Occipital lobe (tissue), 2 donors: ENCODE measurements around the gene GRHL3. TPM values are rescaled to one million over a fixed set of nuclear protein-coding genes. Genes with fewer than 3 reads are reported as not detected.

Experiments used
- DNase-seq: peaks from one replicate; lab custom pipeline; 2025; lab: John Stamatoyannopoulos, UW
- total RNA-seq: library from RNA; depleted of rRNA; stranded (reverse); fragments of >200 nt; gene quantifications from one replicate; pipeline ENCODE4 v1.2.3, GENCODE V29; 2014

The GRHL3 gene
- total RNA-seq, 1 donor from 2014 or later: not detected

DNA sequence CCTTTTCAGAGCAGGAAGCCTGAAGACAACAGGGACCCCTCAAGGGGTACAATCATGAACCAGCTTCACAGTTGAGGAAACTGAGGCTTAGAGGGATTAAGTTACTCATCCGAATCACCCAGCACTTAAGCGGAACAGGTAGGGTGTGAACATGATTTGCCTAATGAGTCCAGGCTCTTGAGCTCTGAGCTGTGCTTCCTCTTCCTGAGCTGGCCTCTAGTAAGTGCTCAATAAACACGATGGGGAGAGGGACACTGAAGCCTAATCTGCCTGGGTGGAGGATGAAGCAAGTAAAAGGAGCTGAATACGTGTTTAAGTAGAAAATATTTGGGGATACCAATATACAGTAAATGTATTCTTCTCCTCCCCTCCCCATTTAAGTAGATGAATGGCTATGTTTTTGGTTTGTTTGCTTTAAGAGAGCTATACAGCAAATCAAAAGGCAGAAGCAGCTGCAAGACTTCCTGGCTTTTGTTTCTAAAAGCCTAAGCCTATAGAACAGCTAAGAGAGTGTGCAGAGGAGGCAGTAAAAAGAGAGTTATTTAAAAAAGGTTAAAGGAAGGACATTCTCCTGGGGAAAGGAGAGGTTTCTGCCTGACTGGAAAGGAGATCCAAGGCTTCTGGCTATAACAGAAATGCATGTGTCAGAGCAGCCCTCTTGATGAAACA, 74.0 kb downstream of the GRHL3 start:
- no peak for DNase-seq

- DNase-seq: no peak
These were observed 74.7 kb downstream of the GRHL3 start for GRCh38 chr1:24393892-24394291.

GRCh38 chr1:24400065-24400464, 80.9 kb downstream of the GRHL3 start:
- DNase-seq: no peak

DNA sequence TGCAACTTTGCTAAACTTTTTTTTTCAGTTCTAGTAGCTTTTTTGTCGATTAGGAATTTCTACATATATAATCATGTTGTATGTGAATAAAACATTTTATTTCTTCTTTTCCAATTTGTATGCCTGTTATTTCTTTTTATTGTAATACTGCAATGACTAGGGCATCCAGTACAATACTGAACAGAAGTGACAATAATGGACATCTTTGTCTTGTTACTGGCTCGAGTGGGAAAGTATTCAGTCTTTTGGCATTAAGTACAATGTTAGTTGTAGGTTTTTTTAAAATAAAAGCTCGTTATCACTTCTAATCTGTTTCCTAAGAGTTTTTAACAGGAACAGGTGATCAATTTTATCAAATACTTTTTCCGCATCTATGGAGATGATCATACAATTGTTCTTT, 84.6 kb downstream of the GRHL3 start:
- no peak for DNase-seq

Other genes starting within 250 kb of the GRHL3 start
- gene MYOM3, start 207.2 kb upstream of the GRHL3 start, total RNA-seq: under 0.01 TPM
- not detected for gene IL22RA1, start 176.2 kb upstream of the GRHL3 start, total RNA-seq
- 0.16 TPM for gene IFNLR1, start 132.1 kb upstream of the GRHL3 start, total RNA-seq
- 1.9 TPM for gene STPG1, start 94.4 kb downstream of the GRHL3 start, total RNA-seq
- gene NIPAL3, start 96.4 kb downstream of the GRHL3 start, total RNA-seq: 7.0 TPM
- 10.6 TPM for gene RCAN3, start 183.5 kb downstream of the GRHL3 start, total RNA-seq
- under 0.01 TPM for gene NCMAP, start 236.7 kb downstream of the GRHL3 start, total RNA-seq